Uterus (tissue), 2 donors: ENCODE results near the gene GAS1.

Source experiments
- CTCF ChIP-seq, 4 experiments: fragments of 200-600 bp in 2 of 4; fragments of 450-650 bp in 2 of 4; sonication (generic) in 2 of 4; IDR thresholded peaks; one replicate each; pipeline ENCODE4 v1.5.1; 2016 to 2019; ENCODE audit warnings: antibody characterized with exemption in 4 of 4, mild to moderate bottlenecking in 2 of 4, moderate library complexity in 1 of 4
- POLR2A ChIP-seq, 2 donors: fragments of 450-650 bp; IDR thresholded peaks; one replicate each; pipeline ENCODE4 v1.6.1; 2016; ENCODE audit warnings: antibody characterized with exemption in 2 of 2, mild to moderate bottlenecking in 1 of 2, moderate library complexity in 1 of 2

- TF ChIP-seq CTCF (IDR thresholded peaks at IDR 0.05) (peak in 1 of 4 experiments; percentile 6), POLR2A (IDR thresholded peaks at IDR 0.05) (no peak)
These were observed 833 bp downstream of the GAS1 start for GRCh38 chr9:86946201-86947145.
